MM.1S (cell line): ENCODE results near the gene HS3ST4.

Experiments used
- DNase-seq: peaks from one replicate; pipeline ENCODE4 v3.0.0-alpha.2; 2015
- H2AFZ ChIP-seq: fragments of 300-600 bp; sonication (generic); 2 replicates; pipeline ENCODE4 v1.6.0; 2016; ENCODE audit warnings: antibody characterized with exemption, low read length
- H3F3A ChIP-seq: fragments of 300-600 bp; sonication (generic); 2 replicates; pipeline ENCODE4 v1.6.1; 2016; ENCODE audit warnings: mild to moderate bottlenecking, antibody characterized with exemption, low read length, moderate library complexity, mixed read lengths; ENCODE audit not compliant: insufficient read depth
- H3K27ac ChIP-seq: fragments of 300-600 bp; sonication (generic); 2 replicates; pipeline ENCODE4 v1.5.1; 2016; ENCODE audit warnings: mild to moderate bottlenecking, low read length
- H3K27me3 ChIP-seq: fragments of 300-600 bp; sonication (generic); replicated peaks from 2 replicates; pipeline ENCODE4 v1.6.0; 2016; ENCODE audit warnings: low read length; ENCODE audit not compliant: insufficient read depth
- H3K36me3 ChIP-seq: fragments of 300-600 bp; sonication (generic); replicated peaks from 2 replicates; pipeline ENCODE4 v1.6.1; 2016; ENCODE audit warnings: mild to moderate bottlenecking, low read length, mixed read lengths; ENCODE audit not compliant: insufficient read depth
- H3K4me1 ChIP-seq: fragments of 300-600 bp; sonication (generic); 2 replicates; pipeline ENCODE4 v1.6.1; 2016; ENCODE audit warnings: low read length, mixed read lengths
- H3K4me2 ChIP-seq: fragments of 300-600 bp; sonication (generic); 2 replicates; pipeline ENCODE4 v1.6.0; 2016; ENCODE audit warnings: low read depth, low read length
- H3K4me3 ChIP-seq: fragments of 300-600 bp; sonication (generic); 2 replicates; pipeline ENCODE4 v1.5.1; 2016; ENCODE audit warnings: low read length, mixed read lengths
- H3K79me2 ChIP-seq: fragments of 300-600 bp; sonication (generic); 2 replicates; pipeline ENCODE4 v1.6.1; 2016; ENCODE audit warnings: mixed run types, low read length, mixed read lengths
- H3K9ac ChIP-seq: fragments of 300-600 bp; sonication (generic); 2 replicates; pipeline ENCODE4 v1.6.1; 2016; ENCODE audit warnings: low read length, mixed read lengths
- H3K9me2 ChIP-seq: fragments of 300-600 bp; sonication (generic); replicated peaks from 2 replicates; pipeline ENCODE4 v1.6.1; 2016; ENCODE audit warnings: mild to moderate bottlenecking, low read length, mixed read lengths; ENCODE audit not compliant: insufficient read depth
- H3K9me3 ChIP-seq: fragments of 300-600 bp; sonication (generic); replicated peaks from 2 replicates; pipeline ENCODE4 v1.6.1; 2016; ENCODE audit warnings: mild to moderate bottlenecking, low read length, mixed read lengths; ENCODE audit not compliant: insufficient read depth
- H4K20me1 ChIP-seq: fragments of 300-600 bp; sonication (generic); 2 replicates; pipeline ENCODE4 v1.6.1; 2016; ENCODE audit warnings: mild to moderate bottlenecking, low read length, moderate library complexity, mixed read lengths; ENCODE audit not compliant: insufficient read depth
- EZH2 ChIP-seq: fragments of 300-600 bp; sonication (generic); optimal IDR thresholded peaks from 2 replicates; pipeline ENCODE3; 2017; ENCODE audit warnings: low read depth, mild to moderate bottlenecking, antibody characterized with exemption, low read length, mixed read lengths
- EZH2phosphoT487 ChIP-seq: fragments of 300-600 bp; sonication (generic); IDR thresholded peaks from 2 replicates; pipeline ENCODE4 v1.6.1; 2018; ENCODE audit warnings: antibody characterized with exemption, low read length
- TF ChIP-seq, protein P1 (sequence below): fragments of 300-600 bp; sonication (generic); IDR thresholded peaks from 2 replicates; pipeline ENCODE4 v1.5.1; 2016; ENCODE audit warnings: antibody characterized with exemption, low read length, mixed read lengths

Gene HS3ST4

GRCh38 chr16:25922438-25922837 is 230.7 kb downstream of the HS3ST4 start:
- no peaks in the 10 kb centered on the region for H3K36me3 ChIP-seq
- H3K4me3 ChIP-seq, result no peak overlapping the region
- TF ChIP-seq, protein P1, sequence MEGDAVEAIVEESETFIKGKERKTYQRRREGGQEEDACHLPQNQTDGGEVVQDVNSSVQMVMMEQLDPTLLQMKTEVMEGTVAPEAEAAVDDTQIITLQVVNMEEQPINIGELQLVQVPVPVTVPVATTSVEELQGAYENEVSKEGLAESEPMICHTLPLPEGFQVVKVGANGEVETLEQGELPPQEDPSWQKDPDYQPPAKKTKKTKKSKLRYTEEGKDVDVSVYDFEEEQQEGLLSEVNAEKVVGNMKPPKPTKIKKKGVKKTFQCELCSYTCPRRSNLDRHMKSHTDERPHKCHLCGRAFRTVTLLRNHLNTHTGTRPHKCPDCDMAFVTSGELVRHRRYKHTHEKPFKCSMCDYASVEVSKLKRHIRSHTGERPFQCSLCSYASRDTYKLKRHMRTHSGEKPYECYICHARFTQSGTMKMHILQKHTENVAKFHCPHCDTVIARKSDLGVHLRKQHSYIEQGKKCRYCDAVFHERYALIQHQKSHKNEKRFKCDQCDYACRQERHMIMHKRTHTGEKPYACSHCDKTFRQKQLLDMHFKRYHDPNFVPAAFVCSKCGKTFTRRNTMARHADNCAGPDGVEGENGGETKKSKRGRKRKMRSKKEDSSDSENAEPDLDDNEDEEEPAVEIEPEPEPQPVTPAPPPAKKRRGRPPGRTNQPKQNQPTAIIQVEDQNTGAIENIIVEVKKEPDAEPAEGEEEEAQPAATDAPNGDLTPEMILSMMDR, result no peak
- TF ChIP-seq EZH2phosphoT487 (no peak), EZH2 (no peak)
- H3K27me3 ChIP-seq, result no peaks in the 10 kb centered on the region
- H3K9me3 ChIP-seq, result no peaks in the 10 kb centered on the region
- no peaks in the 10 kb centered on the region for H3F3A ChIP-seq
- H4K20me1 ChIP-seq, result no peaks in the 10 kb centered on the region
- H3K9ac ChIP-seq, result no peak overlapping the region
- no peaks in the 10 kb centered on the region for H3K9me2 ChIP-seq
- no peaks in the 10 kb centered on the region for H3K79me2 ChIP-seq
- no peak overlapping the region for H3K27ac ChIP-seq
- H3K4me1 ChIP-seq, result no peaks in the 10 kb centered on the region
- no peak overlapping the region for H2AFZ ChIP-seq
- H3K4me2 ChIP-seq, result no peak overlapping the region
- DNase-seq, result peak; percentile 32

GRCh38 chr16:25925421-25925820 is 233.7 kb downstream of the HS3ST4 start:
- no peaks in the 10 kb centered on the region for H3K4me1 ChIP-seq
- no peaks in the 10 kb centered on the region for H3K79me2 ChIP-seq
- no peaks in the 10 kb centered on the region for H3K9me2 ChIP-seq
- H3K4me3 ChIP-seq, result no peak overlapping the region
- no peaks in the 10 kb centered on the region for H3K9me3 ChIP-seq
- H3K4me2 ChIP-seq, result no peak overlapping the region
- no peaks in the 10 kb centered on the region for H4K20me1 ChIP-seq
- no peak overlapping the region for H2AFZ ChIP-seq
- H3K27ac ChIP-seq, result no peak overlapping the region
- H3K27me3 ChIP-seq, result no peaks in the 10 kb centered on the region
- H3K9ac ChIP-seq, result no peak overlapping the region
- TF ChIP-seq EZH2phosphoT487, result no peak
- TF ChIP-seq, protein P1, result no peak
- H3K36me3 ChIP-seq, result no peaks in the 10 kb centered on the region
- no peaks in the 10 kb centered on the region for H3F3A ChIP-seq
- DNase-seq, result no peak

GRCh38 chr16:25931473-25932035 is 239.8 kb downstream of the HS3ST4 start:
- no peaks in the 10 kb centered on the region for H3K79me2 ChIP-seq
- no peaks in the 10 kb centered on the region for H3K4me1 ChIP-seq
- no peak overlapping the region for H3K4me2 ChIP-seq
- no peaks in the 10 kb centered on the region for H3K9me2 ChIP-seq
- H3K36me3 ChIP-seq, result no peaks in the 10 kb centered on the region
- no peaks in the 10 kb centered on the region for H3F3A ChIP-seq
- no peaks in the 10 kb centered on the region for H4K20me1 ChIP-seq
- no peaks in the 10 kb centered on the region for H3K27me3 ChIP-seq
- no peak overlapping the region for H3K27ac ChIP-seq
- no peak overlapping the region for H2AFZ ChIP-seq
- DNase-seq, result no peak
- H3K9me3 ChIP-seq, result no peaks in the 10 kb centered on the region
- no peak overlapping the region for H3K9ac ChIP-seq
- TF ChIP-seq EZH2phosphoT487, result no peak
- no peak overlapping the region for H3K4me3 ChIP-seq

- no peaks in the 10 kb centered on the region for H3K36me3 ChIP-seq
- no peaks in the 10 kb centered on the region for H3K9me3 ChIP-seq
- no peaks in the 10 kb centered on the region for H3K9me2 ChIP-seq
- no peak overlapping the region for H3K4me3 ChIP-seq
- no peaks in the 10 kb centered on the region for H4K20me1 ChIP-seq
- no peak for DNase-seq
- H3K4me2 ChIP-seq, result no peak overlapping the region
- no peaks in the 10 kb centered on the region for H3K27me3 ChIP-seq
- no peaks in the 10 kb centered on the region for H3K4me1 ChIP-seq
- H3F3A ChIP-seq, result no peaks in the 10 kb centered on the region
- H3K79me2 ChIP-seq, result no peaks in the 10 kb centered on the region
- H2AFZ ChIP-seq, result no peak overlapping the region
- no peak overlapping the region for H3K9ac ChIP-seq
- TF ChIP-seq EZH2phosphoT487, result no peak
- TF ChIP-seq, protein P1, result no peak
- TF ChIP-seq EZH2, result no peak
- H3K27ac ChIP-seq, result no peak overlapping the region
Measured at GRCh38 chr16:25941800-25942499, 250.2 kb downstream of the HS3ST4 start.
